Duodenal mucosa (tissue), 2 donors: ENCODE measurements around the gene CLIP1.
"Not testable (repeated sequence)": the region's sequence is repeated elsewhere in the genome, so short reads cannot be mapped to it uniquely, and the experiment has no call there.

Experiments
- H3K27ac ChIP-seq: one replicate; pipeline ENCODE4 v1.7.0; 2013; ENCODE audit warnings: low read depth, low read length
- H3K27me3 ChIP-seq, 2 donors: one replicate each; pipeline ENCODE4 v1.7.0; 2013; ENCODE audit warnings: low read length in 2 of 2, control low read depth in 1 of 2; ENCODE audit not compliant: insufficient read depth in 2 of 2, control insufficient read depth in 1 of 2
- H3K36me3 ChIP-seq, 2 donors: one replicate each; pipeline ENCODE4 v1.7.0; 2013; ENCODE audit warnings: low read length in 2 of 2, control low read depth in 1 of 2; ENCODE audit not compliant: insufficient read depth in 2 of 2, control insufficient read depth in 1 of 2
- H3K4me1 ChIP-seq, 2 donors: one replicate each; pipeline ENCODE4 v1.7.0; 2013; ENCODE audit warnings: low read length in 2 of 2, control low read depth in 1 of 2; ENCODE audit not compliant: insufficient read depth in 2 of 2, control insufficient read depth in 1 of 2
- H3K4me3 ChIP-seq, 2 donors: one replicate each; pipeline ENCODE4 v1.7.0; 2013; ENCODE audit warnings: low read length in 2 of 2, low read depth in 1 of 2
- H3K9ac ChIP-seq, 2 donors: one replicate each; pipeline ENCODE4 v1.7.0; 2013; ENCODE audit warnings: low read length in 2 of 2, low read depth in 1 of 2
- H3K9me3 ChIP-seq, 2 donors: one replicate each; pipeline ENCODE4 v1.7.0; 2013; ENCODE audit warnings: low read length in 2 of 2, control low read depth in 1 of 2; ENCODE audit not compliant: control insufficient read depth in 1 of 2

CLIP1 gene

DNA sequence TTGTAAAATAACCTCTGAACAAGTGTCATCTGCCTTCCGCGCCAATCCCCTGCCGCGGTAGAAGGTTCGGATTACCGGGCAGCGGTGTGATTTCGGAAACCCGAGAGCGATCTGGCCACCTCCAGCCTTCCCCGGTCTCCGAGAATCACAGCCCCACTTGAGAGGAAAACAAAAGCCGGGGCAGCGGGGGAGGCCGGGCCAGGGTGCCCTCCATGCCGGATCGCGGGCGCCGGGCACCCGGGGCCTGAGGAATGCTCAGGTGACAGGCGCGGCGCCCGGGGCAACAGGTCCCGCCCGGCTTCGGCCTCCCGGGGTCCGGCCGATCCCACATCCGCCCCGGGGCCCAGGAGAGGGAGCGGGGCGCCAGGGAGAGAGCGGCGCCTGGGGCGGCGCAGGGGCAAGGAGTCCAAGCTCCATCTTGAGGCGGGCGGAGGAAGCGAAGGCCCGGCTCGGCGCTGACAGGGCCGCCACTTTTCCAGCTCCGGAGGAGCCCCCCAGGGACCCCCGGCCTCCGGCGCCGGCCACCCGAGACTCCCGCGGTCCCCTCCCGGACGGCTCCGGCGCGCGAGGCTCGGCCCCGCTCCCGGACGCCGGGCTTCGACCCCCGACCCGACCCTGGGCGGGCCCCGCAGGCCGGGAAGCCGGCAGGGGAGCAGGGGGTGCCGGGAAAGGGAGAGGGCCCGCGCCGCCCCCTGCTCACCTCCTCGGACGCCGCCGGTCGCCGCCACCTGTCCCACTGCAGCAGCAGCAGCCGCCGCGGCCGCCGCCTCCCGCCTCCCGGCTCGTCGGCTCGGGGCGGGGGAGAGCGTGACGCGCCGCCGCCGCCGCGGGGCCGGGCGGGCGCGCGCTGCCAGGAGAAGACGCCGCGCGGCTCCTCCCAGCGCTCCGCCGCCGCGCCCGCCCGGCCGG is at the start of gene CLIP1:
Gene CLIP1 (minus strand): TSS at position 849 of the 909 bp plus-strand sequence. CDS start 42,217 bp downstream, outside the sequence.
- H3K4me3 ChIP-seq, result peak within 1 kb of the TSS; percentile 79 to 82
- H3K36me3 ChIP-seq, result no peaks in the 10 kb centered on the region
- H3K27ac ChIP-seq, result peak within 1 kb of the TSS; percentile 87
- no peaks in the 10 kb centered on the region for H3K9me3 ChIP-seq
- H3K9ac ChIP-seq, result peak within 1 kb of the TSS; percentile 83 to 94
- H3K27me3 ChIP-seq, result no peaks in the 10 kb centered on the region
- H3K4me1 ChIP-seq, result peaks cover 7 to 20% of the 10 kb centered on the region in 2 donors

DNA sequence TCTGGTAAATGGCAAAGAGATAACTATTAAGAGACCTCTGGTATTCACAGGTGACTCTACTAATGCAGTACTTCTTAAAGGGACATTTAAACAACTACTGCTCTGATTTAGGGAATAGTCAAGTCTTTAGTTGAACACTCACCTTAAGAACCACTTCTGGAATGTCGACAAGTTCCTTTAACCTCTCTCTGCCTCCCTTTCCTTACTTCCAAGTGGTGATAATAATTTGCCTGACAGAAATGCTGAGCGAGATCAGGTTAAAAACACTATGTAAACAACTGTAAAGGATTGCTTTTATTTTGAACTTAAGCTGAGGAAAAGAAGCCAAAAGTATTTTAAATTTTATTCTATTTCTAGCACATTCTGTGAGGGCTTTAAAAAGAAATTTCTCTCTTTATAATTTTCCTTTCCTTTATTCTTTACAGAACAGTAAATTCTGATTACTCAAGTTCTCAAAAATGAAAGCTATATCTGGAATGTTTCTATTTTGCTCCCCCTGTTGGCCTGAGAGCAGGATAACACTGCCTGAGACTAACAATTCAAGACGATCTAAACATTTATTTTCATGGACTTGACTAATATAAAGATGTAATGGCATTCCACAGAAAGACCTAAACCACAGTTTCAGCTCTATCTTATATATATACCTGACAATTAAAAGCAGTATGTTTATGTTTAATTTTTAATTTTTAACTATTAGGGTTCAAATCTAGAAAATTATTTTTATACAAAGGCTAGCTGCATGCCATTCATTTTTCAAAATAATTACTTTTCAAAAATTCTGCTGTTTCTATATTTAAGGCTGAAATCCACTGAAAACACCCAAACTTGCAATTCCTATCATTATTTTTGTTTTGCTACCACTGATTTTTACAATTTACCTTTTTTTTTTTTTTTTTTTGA is 49.1 kb upstream of the CLIP1 start:
- Histone ChIP-seq H3K4me1 (peaks cover 0 to 5% of the 10 kb centered on the region in 2 donors), H3K27ac (no peak overlapping the region), H3K36me3 (peaks cover 19 to 40% of the 10 kb centered on the region in 2 donors), H3K9me3 (no peaks in the 10 kb centered on the region), H3K4me3 (no peak overlapping the region), H3K9ac (peak overlapping the region in 1 of 2 donors; percentile 18), H3K27me3 (no peaks in the 10 kb centered on the region)

DNA sequence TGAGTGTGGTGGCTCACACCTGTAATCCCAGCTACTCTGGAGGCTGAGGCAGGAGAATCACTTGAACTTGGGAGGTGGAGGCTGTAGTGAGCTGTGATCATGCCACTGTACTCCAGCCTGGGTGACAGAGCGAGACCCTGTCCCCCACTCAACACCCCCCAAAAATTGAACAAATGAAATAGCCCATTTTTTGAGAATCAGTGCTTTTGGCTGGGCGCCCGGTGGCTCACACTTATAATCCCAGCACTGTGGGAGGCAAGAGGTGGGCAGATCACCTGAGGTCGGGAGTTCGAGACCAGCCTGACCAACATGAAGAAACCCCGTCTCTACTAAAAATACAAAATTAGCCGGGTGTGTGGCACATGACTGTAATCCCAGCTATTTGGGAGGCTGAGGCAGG is 48.1 kb upstream of the CLIP1 start:
- not testable (repeated sequence) for H3K9me3 ChIP-seq, H3K9ac ChIP-seq, H3K27ac ChIP-seq, H3K27me3 ChIP-seq, H3K4me1 ChIP-seq, H3K4me3 ChIP-seq
- H3K36me3 ChIP-seq, result peaks cover 11 to 30% of the 10 kb centered on the region in 2 donors

DNA sequence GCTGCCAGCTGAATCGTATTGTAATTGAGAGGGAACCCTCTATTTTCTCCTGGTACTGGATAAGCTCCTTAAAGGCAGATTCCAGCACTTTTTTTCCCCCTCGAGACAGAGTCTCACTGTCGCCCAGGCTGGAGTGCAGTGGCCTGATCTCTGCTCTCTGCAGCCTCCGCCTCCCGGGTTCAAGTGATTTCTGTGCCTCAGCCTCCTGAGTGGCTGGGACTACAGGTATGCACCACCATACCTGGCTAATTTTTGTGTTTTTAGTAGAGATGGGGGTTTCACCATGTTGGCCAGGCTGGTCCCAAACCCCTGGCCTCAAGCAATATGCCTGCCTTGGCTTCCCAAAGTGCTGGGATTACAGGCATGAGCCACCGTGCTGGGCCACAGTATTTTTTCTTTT is 47.4 kb upstream of the CLIP1 start:
- H3K9ac ChIP-seq, H3K4me1 ChIP-seq, H3K4me3 ChIP-seq, H3K9me3 ChIP-seq, H3K27me3 ChIP-seq, H3K27ac ChIP-seq: not testable (repeated sequence)
- peaks cover 9 to 23% of the 10 kb centered on the region in 2 donors for H3K36me3 ChIP-seq

DNA sequence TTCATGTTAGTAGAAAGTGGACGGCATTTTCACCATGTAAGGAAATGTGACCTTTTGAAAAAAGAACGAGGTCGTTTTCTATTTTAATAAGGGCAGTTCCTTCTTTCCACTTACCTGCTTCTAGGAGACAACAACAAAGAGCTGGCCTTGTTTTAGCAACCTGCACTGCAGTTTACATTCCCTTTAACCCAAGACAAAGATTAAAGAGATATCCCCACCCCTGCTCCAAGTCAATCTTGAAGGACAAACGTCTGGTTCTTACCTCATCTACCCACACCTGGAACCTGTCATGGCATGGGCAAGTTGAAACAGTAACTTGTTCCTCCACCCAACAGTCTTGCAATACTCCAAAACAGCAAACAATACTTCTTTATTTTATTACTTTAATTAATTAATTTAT is 45.5 kb upstream of the CLIP1 start:
- no peaks in the 10 kb centered on the region for H3K9me3 ChIP-seq
- no peaks in the 10 kb centered on the region for H3K27me3 ChIP-seq
- H3K4me3 ChIP-seq, result no peak overlapping the region
- H3K9ac ChIP-seq, result no peak overlapping the region
- peaks cover 0 to 5% of the 10 kb centered on the region in 2 donors for H3K36me3 ChIP-seq
- H3K27ac ChIP-seq, result no peak overlapping the region
- H3K4me1 ChIP-seq, result peaks cover 0 to 5% of the 10 kb centered on the region in 2 donors

DNA sequence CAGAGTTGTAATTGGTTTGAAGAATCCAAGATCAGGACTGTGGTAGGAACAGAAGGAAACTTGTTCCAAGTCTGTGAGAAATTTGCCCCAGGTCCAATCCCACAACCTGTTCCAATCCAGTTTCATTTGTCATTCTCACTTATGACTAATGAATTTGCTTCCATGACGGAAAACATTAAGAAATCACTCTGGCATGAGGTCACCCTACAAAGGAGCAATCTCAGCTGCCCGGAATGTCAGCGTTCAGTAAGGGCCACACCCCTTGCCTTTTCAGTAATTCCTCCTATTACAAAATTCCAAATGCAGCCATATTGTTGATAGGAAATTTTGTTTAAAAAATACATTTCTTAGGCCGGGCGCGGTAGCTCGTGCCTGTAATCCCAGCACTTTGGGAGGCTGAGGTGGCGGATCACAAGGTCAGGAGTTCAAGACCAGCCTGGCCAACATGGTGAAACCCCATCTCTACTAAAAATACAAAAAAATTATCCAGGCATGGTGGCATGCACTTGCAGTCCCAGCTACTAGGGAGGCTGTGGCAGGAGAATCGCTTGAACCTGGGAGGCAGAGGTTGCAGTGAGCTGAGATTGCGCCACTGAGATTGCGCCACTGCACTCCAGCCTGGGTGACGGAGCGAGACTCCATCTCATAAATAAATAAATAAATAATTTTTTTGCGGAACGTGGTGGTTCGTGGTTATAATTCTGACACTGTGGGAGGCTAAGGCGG is 42.0 kb upstream of the CLIP1 start:
- H3K4me3 ChIP-seq, H3K9me3 ChIP-seq, H3K27ac ChIP-seq, H3K4me1 ChIP-seq, H3K9ac ChIP-seq, H3K36me3 ChIP-seq, H3K27me3 ChIP-seq: not testable (repeated sequence)

DNA sequence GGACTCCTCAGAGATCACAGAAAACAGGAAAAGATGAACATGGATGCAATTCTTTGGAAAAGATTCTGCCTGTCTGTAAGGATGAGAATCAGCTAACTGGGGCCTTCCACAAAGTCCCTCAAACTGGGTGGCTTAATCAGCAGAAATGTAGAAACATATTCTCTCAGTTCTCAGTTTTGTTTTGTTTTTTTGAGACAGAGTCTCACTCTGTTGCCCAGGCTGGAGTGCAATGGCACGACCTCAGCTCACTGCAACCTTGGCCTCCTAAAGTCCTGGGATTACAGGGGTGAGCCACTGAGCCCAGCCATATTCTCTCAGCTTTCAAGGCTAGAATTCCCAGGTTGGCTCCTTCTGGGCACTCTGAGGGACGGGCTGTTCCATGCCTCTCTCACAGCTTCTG is 38.2 kb upstream of the CLIP1 start:
- Histone ChIP-seq H3K9ac (no peak overlapping the region), H3K36me3 (no peaks in the 10 kb centered on the region), H3K4me1 (peaks cover 4 to 5% of the 10 kb centered on the region in 2 donors), H3K27me3 (no peaks in the 10 kb centered on the region), H3K27ac (no peak overlapping the region), H3K9me3 (no peaks in the 10 kb centered on the region), H3K4me3 (no peak overlapping the region)

DNA sequence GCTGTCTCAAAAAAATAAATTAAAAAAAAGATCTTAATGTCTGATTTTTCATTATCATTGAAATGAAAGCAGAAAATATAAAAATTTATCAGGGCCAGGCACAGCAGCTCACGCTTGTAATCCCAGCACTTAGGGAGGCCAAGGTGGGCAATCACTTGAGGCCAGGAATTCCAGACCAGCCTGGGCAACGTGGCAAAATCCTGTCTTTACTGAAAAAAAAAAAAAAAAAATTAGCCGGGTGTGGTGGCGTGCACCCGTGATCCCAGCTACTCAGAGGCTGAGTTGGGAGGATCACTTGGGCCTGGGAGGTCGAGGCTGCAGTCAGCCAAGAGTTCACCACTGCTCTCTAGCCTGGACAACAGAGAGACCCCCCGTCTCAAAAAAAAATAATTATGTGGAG is 37.6 kb upstream of the CLIP1 start:
- Histone ChIP-seq H3K9ac (no peak overlapping the region), H3K9me3 (no peaks in the 10 kb centered on the region), H3K4me1 (peaks cover 4 to 5% of the 10 kb centered on the region in 2 donors), H3K4me3 (no peak overlapping the region), H3K27ac (no peak overlapping the region), H3K36me3 (no peaks in the 10 kb centered on the region), H3K27me3 (no peaks in the 10 kb centered on the region)

DNA sequence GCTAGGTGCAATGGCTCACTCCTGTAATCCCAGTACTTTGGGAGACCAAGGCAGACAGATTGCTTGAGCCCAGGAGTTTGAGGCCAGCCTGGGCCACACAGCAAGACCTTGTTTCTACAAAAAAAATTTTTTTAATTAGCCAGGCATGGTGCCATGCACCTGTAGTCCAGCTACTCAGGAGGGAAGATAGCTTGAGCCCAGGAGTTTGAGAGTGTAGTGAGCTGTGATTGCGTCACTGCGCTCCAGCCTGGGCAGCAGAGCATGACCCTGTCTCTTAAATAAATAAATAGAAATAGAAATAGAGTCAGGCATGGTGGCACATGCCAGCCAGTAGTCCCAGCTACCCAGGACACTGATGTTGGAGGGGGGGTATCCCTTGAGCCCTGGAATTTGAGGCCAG is 36.7 kb upstream of the CLIP1 start:
- H3K27ac ChIP-seq, result no peak overlapping the region
- H3K9ac ChIP-seq, result no peak overlapping the region
- H3K27me3 ChIP-seq, result no peaks in the 10 kb centered on the region
- H3K36me3 ChIP-seq, result no peaks in the 10 kb centered on the region
- H3K4me3 ChIP-seq, result no peak overlapping the region
- no peaks in the 10 kb centered on the region for H3K9me3 ChIP-seq
- H3K4me1 ChIP-seq, result peaks cover 4 to 6% of the 10 kb centered on the region in 2 donors
